G401.6 (cell line): ENCODE data around the gene PGAP1.

ENCODE experiments used
- FAIRE-seq: peaks from 2 replicates; lab custom pipeline; 2012; peaks lifted over from hg19 to GRCh38; lab: Jason Lieb, UNC

The PGAP1 gene

DNA sequence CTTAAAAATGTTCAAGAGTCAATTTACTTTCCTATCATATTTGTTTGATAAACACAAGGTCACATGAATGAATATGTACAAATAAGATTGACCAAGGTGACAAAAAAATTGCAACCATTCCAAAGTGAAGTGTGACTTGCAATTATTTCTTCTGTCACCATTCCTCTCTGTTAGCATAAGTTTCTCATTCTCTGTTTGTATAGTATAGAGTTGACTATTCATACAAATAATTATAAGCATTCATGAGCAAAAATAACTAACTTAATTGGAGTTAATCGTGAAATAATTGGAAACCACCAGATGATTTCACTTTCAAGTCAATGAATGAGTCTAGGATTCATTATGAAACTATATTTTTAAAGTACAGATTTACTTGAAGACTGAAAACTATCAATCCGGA is 42.1 kb downstream of the PGAP1 start:
- FAIRE-seq = no peak

DNA sequence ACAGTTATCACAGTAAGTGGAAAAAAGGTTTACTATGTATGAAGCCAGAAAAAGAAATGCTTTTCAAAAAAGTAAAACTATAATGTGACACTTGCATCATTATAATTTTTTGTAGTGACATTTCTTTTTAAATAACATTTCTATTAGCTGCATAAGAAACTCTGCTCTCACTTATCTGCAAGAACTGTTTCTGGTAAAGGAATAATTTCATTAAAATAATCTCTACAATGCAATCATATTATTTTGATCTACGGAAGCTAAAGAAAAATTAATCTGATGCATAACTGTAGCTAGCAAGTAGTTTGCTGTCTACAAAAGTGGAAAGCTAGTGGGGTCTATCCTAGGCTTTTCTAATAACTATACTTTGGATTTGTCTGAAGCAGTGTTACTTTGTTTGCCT is 50.1 kb downstream of the PGAP1 start:
- FAIRE-seq = no peak

DNA sequence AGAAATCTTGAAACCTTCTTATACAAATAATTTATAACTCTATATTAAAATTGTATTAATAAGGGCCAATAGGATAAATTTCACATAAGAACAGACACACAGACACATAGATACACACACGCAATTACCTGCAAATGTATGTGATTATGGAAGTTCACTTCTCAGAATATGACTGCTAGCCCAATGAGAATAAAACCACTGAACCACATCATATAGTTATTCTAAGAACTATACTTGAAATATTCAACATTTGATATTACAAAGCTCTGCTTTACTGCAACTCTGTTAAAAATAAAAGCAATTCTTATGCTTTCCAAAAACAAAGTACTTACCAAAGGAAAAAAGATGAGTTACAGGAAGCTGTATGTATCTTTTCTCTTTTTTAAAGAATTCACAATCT is 51.1 kb downstream of the PGAP1 start:
- no peak for FAIRE-seq

DNA sequence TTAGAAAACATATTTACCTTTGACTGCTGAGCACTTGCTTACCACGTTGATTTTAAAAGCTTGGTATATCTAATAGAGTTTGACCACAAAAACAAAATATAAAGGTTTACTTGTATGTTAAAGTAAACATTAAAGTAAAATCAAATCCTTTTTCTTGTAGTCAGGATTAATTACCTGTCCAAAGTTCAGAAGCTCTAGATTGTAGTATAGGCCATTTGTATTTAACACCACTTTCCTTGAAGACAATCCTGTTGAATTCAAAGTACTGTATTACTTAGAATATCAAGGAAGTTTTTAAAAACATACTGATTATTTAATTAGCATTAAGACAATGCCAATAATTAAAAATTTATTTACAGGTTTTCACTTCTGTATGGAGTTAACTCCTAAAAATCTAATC is 53.0 kb downstream of the PGAP1 start:
- no peak for FAIRE-seq

DNA sequence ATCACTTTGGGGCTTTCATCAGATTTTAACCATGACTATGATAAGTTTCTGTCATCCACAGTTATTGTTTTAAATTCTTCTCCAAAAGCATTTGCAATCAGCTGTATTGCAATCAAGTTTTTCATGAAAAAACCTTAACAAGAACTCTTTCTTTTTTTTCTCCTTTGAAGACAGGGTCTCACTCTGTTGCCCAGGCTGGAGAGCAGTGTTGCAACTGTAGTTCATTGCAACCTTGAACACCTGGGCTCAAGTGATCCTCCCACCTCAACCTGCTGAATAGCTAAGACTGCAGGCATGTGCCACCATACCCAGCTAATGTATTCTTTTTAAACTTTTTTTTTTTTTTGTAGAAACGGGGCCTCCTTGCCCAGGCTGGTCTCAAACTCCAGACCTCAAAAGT is 71.9 kb downstream of the PGAP1 start:
- no peak for FAIRE-seq

DNA sequence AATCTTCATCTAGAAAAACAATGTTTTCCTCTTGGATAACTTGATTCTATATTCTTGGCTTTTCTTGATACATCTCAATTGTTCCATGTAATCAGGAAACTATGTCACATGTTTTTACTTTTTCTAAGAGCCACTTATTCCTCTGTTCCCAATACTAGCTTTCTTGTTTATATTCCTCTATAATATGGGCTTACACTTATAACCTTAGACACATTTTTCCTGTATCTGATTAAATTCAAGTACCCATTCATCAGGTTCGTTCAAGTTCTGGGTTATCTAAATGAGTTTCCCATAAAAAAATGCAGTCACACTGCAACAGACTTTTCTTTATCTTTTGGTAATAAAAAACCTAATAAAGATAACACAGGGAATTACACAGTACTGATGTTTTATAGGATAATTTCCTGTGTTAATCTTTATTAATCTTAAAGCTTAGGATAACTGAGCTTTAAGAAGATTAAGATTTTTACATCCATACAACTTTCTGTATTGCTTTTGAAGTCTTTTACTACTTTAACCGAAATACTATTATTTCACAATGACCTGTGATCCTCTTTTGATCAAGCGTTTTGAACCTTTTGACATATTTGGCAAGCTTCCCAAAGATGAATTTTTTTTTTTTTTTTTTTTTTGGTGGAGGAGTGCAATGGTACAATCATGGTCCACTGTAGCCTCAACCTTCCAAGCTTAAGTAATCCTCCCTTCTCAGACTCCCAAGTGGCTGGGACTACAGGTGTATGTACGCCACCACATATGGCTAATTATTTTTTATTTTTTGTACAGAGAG is 73.0 kb downstream of the PGAP1 start:
- FAIRE-seq = no peak

DNA sequence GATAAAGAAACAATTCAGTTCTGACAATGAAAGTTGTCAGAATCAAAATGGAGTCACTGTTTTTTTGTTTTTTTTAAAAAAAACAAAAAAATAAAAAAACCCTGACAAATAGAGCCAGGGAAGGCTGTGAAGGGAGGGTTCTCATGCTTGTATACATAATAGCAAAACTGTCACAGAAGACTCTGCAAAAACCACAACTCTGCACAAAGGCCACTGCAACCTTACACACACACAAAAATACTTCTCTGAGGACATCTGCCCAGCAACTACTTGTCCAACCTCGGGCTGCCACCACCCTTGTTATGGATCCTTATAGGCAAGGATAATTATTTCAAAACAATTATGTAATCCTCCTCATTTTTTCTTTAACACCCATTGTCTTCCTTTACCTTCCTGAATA is 75.4 kb downstream of the PGAP1 start:
- FAIRE-seq = no peak

DNA sequence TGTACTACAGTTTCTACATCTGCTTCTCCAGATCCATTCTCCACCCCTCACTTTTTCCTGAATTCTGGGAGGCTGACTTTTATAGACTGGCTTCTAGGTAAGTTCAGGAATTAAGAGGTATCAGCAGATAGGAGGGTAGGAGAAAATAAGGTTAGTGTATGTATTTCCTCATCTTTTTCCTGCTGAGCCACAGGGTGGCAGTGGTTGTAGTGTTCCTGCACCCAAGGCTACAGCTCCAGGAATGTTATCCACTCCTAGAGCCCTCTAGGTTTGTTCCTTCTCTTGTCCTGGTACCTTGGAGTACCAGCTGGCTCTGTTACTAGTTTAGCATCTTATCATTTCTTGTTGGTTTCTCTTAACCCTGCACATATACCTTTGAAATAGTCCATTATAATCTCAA is 76.6 kb downstream of the PGAP1 start:
- no peak for FAIRE-seq

DNA sequence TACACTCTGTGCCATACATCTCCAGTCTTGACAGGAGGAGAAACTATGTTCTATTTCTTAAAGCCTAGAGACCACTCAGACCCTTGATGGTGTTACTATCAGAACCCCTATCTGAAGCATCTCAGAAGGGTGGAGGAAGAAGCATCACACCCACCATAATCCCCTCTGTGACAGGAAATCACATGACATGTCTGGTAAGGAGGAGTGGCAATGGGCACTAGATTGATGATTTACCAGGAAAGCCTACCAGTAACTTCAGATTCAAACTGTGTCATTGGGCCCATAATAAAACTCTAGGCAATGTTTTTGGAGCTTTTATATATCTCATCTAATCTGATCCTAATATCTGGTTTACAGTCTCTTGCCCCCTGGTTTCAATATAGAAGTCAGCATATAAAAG is 80.2 kb downstream of the PGAP1 start:
- no peak for FAIRE-seq

DNA sequence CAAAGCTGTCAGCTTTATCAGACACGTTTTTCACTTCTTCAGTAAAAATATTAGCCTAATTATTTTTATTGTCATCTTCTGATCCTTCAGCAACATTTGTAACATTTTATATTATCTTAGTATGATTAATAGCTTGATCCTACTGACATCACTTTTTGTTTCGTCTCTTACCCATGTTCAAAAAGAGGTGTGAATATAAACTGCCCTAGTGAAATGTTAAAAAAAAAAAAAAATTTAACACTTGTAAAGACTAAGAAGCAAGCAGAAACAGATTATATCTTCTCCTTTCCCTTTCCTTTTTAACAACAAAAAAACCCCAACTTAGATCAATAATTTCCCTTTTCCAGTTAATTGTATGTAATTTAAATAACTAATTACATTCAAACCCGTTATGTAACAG is 81.1 kb downstream of the PGAP1 start:
- FAIRE-seq = no peak

DNA sequence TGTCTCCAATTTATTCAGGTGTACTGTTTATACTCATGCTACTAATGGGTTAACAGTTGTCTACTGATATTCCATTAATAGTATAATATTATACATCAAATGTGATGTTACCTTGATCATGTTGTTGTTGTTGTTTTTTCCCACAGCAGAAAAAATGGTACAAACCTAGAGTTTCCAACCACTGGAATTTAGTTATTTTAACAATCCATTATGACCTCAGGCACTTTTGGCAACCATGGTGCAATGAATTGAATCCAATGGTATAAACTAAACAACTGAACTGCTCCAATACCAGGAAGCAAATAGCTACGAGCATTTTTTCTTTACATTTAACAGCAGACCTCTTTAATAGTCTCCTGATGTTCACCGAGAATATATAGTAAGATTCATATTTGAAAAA is 86.3 kb downstream of the PGAP1 start:
- FAIRE-seq = no peak

DNA sequence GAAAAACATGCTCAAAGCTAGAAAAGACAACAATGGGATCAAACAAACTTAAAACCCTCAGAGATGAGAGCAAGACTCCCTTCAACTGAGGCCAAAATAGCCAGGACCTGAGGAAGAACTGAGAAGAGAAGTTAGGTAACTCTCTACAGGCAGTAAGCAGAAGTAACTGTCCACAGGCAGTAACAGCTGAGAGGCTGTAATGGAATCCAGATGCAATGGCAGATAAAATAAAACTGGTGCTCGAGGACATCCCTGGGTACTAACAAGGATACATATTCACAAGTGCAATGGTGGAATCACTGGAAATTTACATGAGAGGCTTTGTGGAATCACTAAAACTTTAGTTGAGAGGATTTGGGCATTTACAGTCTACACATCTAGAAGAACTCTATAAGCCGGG is 86.9 kb downstream of the PGAP1 start:
- no peak for FAIRE-seq

DNA sequence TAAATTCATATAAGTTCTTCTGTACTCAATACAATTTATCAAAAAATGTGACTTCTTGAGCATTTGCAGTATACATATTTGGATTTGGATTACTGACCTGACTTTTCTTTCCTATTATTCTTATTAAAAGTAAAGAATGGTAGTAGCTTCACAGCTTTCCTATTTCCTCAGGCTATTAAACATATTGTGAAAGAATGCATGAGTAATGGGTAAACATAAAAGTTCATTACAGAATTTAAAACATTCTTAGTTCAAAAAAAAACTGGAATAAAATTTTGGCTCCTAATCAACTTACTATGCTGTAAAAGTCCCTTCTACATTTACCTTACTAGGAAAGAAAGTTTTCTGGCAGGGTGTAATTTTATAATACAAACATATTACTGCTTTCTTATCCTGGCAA is 90.1 kb downstream of the PGAP1 start:
- FAIRE-seq = no peak

DNA sequence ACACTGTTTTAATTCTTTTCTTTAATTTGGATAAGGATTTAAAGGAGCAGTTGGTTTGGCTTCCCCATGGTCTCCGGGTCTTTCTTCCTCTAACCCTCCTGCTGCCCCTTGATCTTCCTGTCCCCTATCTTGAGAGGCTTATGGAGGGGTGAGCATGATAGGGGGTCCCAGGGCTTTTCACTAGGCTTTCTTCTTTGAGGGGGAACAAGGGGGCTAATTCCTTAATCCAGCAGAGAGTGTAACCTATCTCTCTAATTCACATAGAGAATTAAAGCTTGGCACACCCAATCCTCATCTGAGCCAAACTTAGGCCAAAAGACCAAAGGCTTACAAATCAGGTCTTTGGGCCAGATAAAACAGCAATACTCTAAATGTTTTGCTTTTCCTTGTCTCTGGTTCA is 95.8 kb downstream of the PGAP1 start:
- no peak for FAIRE-seq

DNA sequence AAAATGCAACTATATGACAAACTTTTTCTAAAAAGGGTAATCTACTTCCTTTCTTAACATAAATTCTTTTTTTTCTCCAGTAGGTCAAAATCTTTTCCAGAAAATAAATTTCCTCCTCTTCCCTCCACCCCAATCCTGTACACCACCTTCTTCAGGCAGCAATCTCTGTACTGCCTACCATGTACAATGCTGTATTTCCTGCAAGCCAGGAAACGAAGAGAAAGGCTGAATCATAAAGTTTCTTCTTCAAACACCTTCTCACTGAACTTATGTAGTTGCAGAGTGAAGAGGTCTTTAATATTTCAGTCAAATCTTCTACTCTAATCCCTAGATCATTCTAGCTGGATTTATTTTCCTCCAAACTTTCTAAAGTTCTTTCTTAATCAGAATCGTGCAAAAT is 99.2 kb downstream of the PGAP1 start:
- FAIRE-seq = no peak

DNA sequence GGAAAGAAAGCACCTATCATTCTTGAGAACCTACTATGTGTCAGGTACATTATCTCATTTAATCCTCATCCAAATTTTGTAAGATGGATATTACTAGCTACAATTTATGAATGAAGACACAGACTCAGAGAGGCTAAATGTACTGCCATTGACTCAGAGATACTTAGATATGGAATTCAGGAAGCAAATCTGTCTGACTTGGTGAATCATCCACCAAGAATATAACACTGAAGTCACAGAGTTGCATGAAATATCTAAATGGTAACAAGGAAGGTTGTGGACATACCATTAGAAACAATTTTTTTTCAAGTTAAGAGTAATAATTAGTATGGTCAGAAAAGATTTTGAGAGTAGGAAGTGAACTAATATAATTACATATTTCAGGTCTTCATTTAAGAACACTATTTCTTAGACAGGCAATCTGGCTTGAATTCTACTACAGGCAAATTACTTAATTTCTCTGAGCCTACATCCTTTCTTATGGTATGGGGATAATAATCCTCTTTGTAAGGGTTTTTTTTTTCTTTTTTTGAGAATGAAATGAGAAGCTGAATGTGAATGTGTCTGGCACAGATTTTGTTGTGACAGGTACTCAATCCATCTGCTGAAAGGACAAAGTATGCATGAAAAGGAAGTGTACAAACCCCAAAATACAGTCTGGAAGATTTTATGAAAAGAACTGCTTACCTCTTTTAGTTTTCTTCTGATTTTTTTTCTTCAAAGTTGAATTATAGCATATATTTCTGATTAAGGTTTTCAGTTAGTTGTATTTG is 102.6 kb downstream of the PGAP1 start:
- no peak for FAIRE-seq

DNA sequence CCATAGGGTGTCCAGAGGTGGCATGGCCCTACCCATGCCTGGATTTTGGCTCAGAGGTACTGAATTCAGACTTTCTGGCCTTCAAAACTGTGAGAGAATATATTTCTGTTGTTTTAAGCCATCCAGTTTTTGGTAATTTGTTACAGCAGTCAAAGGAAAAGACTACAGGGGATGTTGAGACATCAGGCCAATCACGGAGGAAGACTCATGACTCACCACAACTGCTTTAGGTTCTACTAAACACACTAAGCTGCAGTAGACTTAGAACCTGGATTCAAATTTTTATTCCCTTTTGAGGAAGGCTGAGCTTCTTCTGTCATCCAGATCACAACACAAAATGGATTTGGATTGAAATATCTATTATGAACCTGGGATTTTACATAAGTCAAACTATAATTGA is 105.3 kb downstream of the PGAP1 start:
- FAIRE-seq = no peak

DNA sequence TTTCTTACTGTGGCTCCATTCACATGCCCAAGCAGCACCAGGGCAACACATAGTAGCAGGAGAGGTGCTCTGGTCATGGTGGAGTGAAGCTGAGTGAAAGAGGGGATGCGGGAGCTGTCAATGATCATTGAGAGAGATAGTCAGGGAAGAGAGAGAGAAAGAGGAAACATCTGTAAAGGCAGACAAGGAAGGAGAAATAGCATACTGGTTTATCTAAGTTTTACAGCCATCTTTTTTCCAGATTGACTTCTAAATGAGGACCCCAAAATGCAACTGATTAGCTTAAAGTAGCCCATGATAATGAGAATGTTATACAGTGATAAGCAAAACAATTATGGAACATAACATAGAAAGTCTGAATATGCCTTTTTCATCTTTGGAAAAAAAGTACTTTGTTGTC is 117.2 kb downstream of the PGAP1 start, which contains the start of gene C2orf66:
TSS of gene C2orf66 (minus strand) at position 96 of the 400 bp plus-strand sequence. CDS start at position 77, 19 bp downstream.
- FAIRE-seq = no peak

DNA sequence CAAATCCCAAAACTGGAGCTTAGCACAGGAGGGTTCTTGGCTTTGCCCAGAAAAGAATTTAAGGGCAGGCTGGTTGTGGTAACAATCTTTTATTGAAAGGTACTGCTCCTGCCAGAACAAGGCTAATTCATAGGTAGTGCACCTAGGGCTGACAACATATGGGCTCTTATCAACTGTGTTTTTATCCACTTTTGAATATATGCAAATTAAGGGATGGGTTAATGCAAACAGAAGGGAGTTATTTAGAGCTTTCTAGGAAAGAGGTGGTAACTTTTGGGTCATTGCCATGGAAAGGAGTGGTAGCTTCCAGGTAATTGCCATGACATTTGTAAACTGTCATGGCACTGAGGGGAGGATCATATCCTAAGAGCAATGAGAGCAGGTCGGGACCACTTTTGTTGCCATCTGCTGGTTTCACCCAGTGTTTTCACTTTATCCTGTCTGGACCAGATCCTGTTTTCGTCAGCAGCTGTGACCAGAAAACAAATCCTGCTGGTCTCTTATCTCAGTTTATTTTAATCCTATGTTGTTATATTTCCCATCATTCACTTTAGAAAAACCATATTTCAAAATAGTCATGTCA is 118.3 kb downstream of the PGAP1 start:
- FAIRE-seq = no peak

DNA sequence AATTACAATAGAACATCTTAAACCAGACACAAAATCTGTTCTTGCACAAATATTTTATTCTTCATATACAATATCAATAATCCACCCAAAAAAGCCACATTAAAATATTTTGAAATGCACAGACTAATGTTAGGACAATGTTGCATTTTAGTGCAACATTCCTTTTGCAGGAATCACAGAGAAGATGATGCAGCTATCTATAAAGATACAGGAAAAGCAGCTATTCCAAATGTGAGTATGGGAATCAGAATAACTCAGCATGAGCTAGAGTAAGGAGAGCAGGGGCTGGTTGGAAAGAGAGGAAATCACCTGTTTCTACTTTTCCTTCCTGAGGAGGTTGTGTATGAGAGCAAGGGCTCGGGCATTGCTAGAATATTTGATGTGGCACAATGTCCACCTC is 122.1 kb downstream of the PGAP1 start:
- FAIRE-seq = no peak

DNA sequence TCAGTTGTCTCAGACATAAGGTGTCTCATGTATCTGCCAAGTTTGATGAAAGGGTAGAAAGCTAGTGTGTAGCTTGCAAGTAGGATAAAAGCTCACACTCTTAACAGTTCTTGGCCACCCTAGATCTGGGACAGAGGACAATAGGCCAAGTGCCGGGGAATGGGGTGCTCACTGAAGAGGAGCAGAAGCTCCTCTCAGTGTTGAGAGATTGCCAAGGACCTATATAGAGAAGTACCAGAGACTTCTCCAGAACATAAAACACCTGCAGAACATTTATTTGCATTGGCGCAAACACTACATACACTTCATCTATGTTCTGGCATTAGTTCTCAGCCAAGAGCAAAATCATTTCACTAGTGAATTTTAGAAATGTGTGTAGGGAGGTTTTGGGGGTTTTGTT is 124.1 kb downstream of the PGAP1 start:
- FAIRE-seq = no peak

DNA sequence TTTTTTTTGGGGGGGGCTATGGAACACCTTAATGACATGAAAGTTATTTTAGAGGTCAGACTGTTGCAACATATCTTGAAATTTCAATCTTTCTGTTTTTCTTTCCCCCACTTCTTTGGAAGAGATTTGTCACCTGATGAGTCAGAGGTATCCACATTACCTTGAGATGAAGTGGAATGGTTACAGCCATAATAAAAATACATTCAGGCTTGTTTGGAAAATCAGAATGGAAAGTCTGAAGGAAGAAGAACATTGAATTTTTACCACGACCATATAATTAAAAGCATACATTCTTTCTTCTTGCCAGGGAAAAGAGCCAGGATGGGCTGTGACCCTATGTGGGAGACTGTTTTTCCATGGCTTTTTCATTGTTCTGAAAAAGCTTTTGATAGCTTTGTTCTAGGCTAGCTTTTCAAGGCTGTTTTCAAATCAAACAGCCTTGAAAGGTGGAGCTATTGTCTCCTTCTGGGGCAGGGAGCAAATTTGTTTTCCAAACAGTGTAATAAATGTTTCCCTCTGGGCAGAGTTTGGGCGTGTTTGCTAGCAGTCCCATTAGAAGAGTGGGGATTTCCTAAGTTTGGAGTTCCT is 124.7 kb downstream of the PGAP1 start:
- FAIRE-seq = no peak

DNA sequence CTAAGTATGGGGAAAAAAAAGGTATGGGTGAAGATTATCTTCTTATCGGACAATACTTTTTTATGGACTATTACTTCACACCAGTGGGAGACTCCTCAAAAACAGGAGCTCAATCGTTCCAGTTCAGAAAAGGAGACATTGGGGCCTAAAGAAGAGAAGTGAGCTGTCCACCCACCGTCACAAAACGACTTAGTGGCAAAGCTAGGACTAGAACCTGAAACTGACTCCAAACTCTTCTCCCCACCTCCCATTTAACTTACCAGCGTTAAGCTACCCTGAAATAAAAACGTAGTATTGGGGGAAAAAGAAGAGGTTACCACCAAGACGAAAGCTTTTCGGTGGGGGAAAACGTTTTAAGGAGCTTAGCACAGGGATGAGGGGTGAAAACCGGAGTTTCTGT is 127.5 kb downstream of the PGAP1 start:
- FAIRE-seq = no peak
